Measurements from ENCODE around the gene TC2N. TPM values are rescaled to one million over a fixed set of nuclear protein-coding genes. Genes with fewer than 3 reads are reported as not detected.
A peak's percentile ranks its signal among the peaks of the same experiment; 100 is the strongest.

TC2N gene
- polyA plus RNA-seq, 3 donors, result 0.24 to 0.55 TPM; not detected in 1

DNA sequence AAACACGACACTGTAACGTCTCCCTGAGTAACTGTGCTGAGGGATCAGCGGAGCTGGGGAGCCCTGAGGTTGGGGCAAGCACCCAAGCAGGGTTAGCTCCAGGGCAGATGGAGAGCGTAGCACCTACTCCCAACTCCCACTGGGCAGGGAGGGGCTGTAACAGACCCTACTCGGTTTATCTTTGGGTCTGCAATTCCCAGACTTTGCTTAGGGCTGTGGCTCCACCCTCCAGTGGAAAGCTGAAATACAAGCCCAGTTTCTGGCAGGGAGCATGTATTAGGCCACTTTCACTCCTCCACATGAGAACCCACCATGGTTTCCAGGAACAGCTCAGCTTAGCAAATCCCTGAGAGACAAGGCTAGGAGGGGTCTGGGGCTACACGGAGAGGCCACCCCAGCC lies 17.3 kb upstream of the TC2N start:
- Histone ChIP-seq H3K27ac (ENCODE audit: low read depth in 1 of 2, low read length in 2 of 2) (no peak overlapping the region), H3K27me3 (ENCODE audit: control insufficient read depth in 2 of 2, insufficient read depth in 2 of 2, low read length in 2 of 2) (no peaks in the 10 kb centered on the region), H3K9me3 (replicated peaks in 1 of 2; ENCODE audit: control insufficient read depth in 1 of 2, insufficient read depth in 1 of 2, low read length in 2 of 2) (no peaks in the 10 kb centered on the region), H3K79me2 (ENCODE audit: insufficient read depth, low read length) (no peaks in the 10 kb centered on the region), H4K20me1 (ENCODE audit: insufficient read depth, low read length) (no peaks in the 10 kb centered on the region), H3K4me3 (replicated peaks in 1 of 3; ENCODE audit: low read depth in 2 of 3, low read length in 3 of 3) (no peak overlapping the region), H3K36me3 (replicated peaks in 1 of 2; ENCODE audit: control insufficient read depth in 1 of 2, insufficient read depth in 2 of 2, low read length in 2 of 2) (no peaks in the 10 kb centered on the region), H3K9ac (ENCODE audit: insufficient read depth, low read length, poor library complexity, severe bottlenecking) (no peak overlapping the region), H3K4me1 (ENCODE audit: control insufficient read depth in 1 of 2, insufficient read depth in 2 of 2, low read length in 2 of 2) (no peaks in the 10 kb centered on the region), H3K4me2 (replicated peaks; ENCODE audit: extremely low read depth, low read length, poor library complexity, severe bottlenecking) (no peak overlapping the region), H2AFZ (ENCODE audit: insufficient read depth, low read depth, low read length, poor library complexity, severe bottlenecking) (no peak overlapping the region)
- no peak for DNase-seq
- peaks cover 0 to 1% (median 0%) of the 10 kb centered on the region in 7 donors for H3K9me3 Mint-ChIP-seq
- H3K4me1 Mint-ChIP-seq, result no peaks in the 10 kb centered on the region
- WGBS (ENCODE audit: insufficient coverage), result 96% methylated on average over 5 of the region's 6 CpGs
- H3K36me3 Mint-ChIP-seq, result no peaks in the 10 kb centered on the region
- peak overlapping the region in 1 of 7 donors; percentile 32 for H3K27ac Mint-ChIP-seq
- H3K4me3 Mint-ChIP-seq, result no peak overlapping the region
- TF ChIP-seq, protein P1, sequence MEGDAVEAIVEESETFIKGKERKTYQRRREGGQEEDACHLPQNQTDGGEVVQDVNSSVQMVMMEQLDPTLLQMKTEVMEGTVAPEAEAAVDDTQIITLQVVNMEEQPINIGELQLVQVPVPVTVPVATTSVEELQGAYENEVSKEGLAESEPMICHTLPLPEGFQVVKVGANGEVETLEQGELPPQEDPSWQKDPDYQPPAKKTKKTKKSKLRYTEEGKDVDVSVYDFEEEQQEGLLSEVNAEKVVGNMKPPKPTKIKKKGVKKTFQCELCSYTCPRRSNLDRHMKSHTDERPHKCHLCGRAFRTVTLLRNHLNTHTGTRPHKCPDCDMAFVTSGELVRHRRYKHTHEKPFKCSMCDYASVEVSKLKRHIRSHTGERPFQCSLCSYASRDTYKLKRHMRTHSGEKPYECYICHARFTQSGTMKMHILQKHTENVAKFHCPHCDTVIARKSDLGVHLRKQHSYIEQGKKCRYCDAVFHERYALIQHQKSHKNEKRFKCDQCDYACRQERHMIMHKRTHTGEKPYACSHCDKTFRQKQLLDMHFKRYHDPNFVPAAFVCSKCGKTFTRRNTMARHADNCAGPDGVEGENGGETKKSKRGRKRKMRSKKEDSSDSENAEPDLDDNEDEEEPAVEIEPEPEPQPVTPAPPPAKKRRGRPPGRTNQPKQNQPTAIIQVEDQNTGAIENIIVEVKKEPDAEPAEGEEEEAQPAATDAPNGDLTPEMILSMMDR (IDR thresholded peaks at IDR 0.05), result no peak
- intact Hi-C loops (cut with micrococcal nuclease), result no loop called here
- H3K27me3 Mint-ChIP-seq (ENCODE audit: low read depth in 3 of 3), result peaks cover 0 to 3% (median 0%) of the 10 kb centered on the region in 3 donors

GRCh38 chr14:91883753-91884152 lies 16.4 kb upstream of the TC2N start:
- H3K4me1 Mint-ChIP-seq, result no peaks in the 10 kb centered on the region
- no peak for DNase-seq
- no peak overlapping the region for H3K27ac ChIP-seq (ENCODE audit: low read depth in 1 of 2, low read length in 2 of 2)
- 95% methylated on average over 7 of the region's 9 CpGs for WGBS (ENCODE audit: insufficient coverage)
- H3K4me2 ChIP-seq (replicated peaks; ENCODE audit: extremely low read depth, low read length, poor library complexity, severe bottlenecking), result no peak overlapping the region
- intact Hi-C loops (cut with micrococcal nuclease), result no loop called here
- TF ChIP-seq, protein P1 (IDR thresholded peaks at IDR 0.05), result no peak
- no peaks in the 10 kb centered on the region for H4K20me1 ChIP-seq (ENCODE audit: insufficient read depth, low read length)
- H3K4me1 ChIP-seq (ENCODE audit: control insufficient read depth in 1 of 2, insufficient read depth in 2 of 2, low read length in 2 of 2), result no peaks in the 10 kb centered on the region
- no peak overlapping the region for H3K4me3 Mint-ChIP-seq
- H3K9ac ChIP-seq (ENCODE audit: insufficient read depth, low read length, poor library complexity, severe bottlenecking), result no peak overlapping the region
- no peaks in the 10 kb centered on the region for H3K79me2 ChIP-seq (ENCODE audit: insufficient read depth, low read length)
- peaks cover 0 to 2% (median 0%) of the 10 kb centered on the region in 3 donors for H3K27me3 Mint-ChIP-seq (ENCODE audit: low read depth in 3 of 3)
- H3K9me3 ChIP-seq (replicated peaks in 1 of 2; ENCODE audit: control insufficient read depth in 1 of 2, insufficient read depth in 1 of 2, low read length in 2 of 2), result no peaks in the 10 kb centered on the region
- no peak overlapping the region for H3K27ac Mint-ChIP-seq
- no peaks in the 10 kb centered on the region for H3K36me3 Mint-ChIP-seq
- peaks cover 0 to 1% (median 0%) of the 10 kb centered on the region in 7 donors for H3K9me3 Mint-ChIP-seq
- H3K36me3 ChIP-seq (replicated peaks in 1 of 2; ENCODE audit: control insufficient read depth in 1 of 2, insufficient read depth in 2 of 2, low read length in 2 of 2), result no peaks in the 10 kb centered on the region
- H3K27me3 ChIP-seq (ENCODE audit: control insufficient read depth in 2 of 2, insufficient read depth in 2 of 2, low read length in 2 of 2), result no peaks in the 10 kb centered on the region
- H3K4me3 ChIP-seq (replicated peaks in 1 of 3; ENCODE audit: low read depth in 2 of 3, low read length in 3 of 3), result no peak overlapping the region
- H2AFZ ChIP-seq (ENCODE audit: insufficient read depth, low read depth, low read length, poor library complexity, severe bottlenecking), result no peak overlapping the region
